H9 (cell line): ENCODE results near the gene NBEA. TPM values are rescaled to one million over a fixed set of nuclear protein-coding genes. Genes with fewer than 3 reads are reported as not detected.

Source experiments
- DNase-seq: peaks from one replicate; pipeline ENCODE4 v3.0.0-alpha.2; 2017
- H2AFZ ChIP-seq: one replicate; pipeline ENCODE4 v1.6.1; 2013; ENCODE audit warnings: mild to moderate bottlenecking, low read length, control low read depth, moderate library complexity
- H2AK5ac ChIP-seq: 2 replicates; pipeline ENCODE4 v1.6.1; 2013; ENCODE audit warnings: low read length, control low read depth, mixed read lengths; ENCODE audit not compliant: insufficient read length
- H2BK120ac ChIP-seq: one replicate; pipeline ENCODE4 v1.6.1; 2013; ENCODE audit warnings: low read depth, mild to moderate bottlenecking, low read length, control low read depth, inconsistent platforms; ENCODE audit not compliant: poor library complexity, severe bottlenecking
- H2BK12ac ChIP-seq: 2 replicates; pipeline ENCODE4 v1.6.1; 2013; ENCODE audit warnings: low read length, control low read depth, mixed read lengths, low read depth; ENCODE audit not compliant: insufficient read length
- H2BK15ac ChIP-seq: 2 replicates; pipeline ENCODE4 v1.6.1; 2013; ENCODE audit warnings: low read depth, low read length, control low read depth
- H2BK20ac ChIP-seq: one replicate; pipeline ENCODE4 v1.6.1; 2013; ENCODE audit warnings: low read depth, mild to moderate bottlenecking, low read length, control low read depth, inconsistent platforms; ENCODE audit not compliant: poor library complexity, severe bottlenecking
- H2BK5ac ChIP-seq: 2 replicates; pipeline ENCODE4 v1.6.1; 2013; ENCODE audit warnings: low read length, control low read depth, mixed read lengths; ENCODE audit not compliant: insufficient read length
- H3K14ac ChIP-seq: 2 replicates; pipeline ENCODE4 v1.6.1; 2013; ENCODE audit warnings: low read length, control low read depth; ENCODE audit not compliant: insufficient read depth
- H3K18ac ChIP-seq: 2 replicates; pipeline ENCODE4 v1.6.1; 2013; ENCODE audit warnings: low read depth, mild to moderate bottlenecking, mixed read lengths, low read length, control low read depth; ENCODE audit not compliant: insufficient read length
- H3K23ac ChIP-seq: 2 replicates; pipeline ENCODE4 v1.6.1; 2013; ENCODE audit warnings: low read length, control low read depth, mixed read lengths, low read depth; ENCODE audit not compliant: insufficient read length
- H3K23me2 ChIP-seq: 2 replicates; pipeline ENCODE4 v1.6.1; 2013; ENCODE audit warnings: low read depth, mild to moderate bottlenecking, mixed read lengths, low read length, control low read depth; ENCODE audit not compliant: insufficient read length, poor library complexity, severe bottlenecking
- H3K27ac ChIP-seq: 2 replicates; pipeline ENCODE4 v1.5.1; 2013; ENCODE audit warnings: low read length, control low read depth, mixed read lengths, low read depth; ENCODE audit not compliant: insufficient read length
- H3K27me3 ChIP-seq: 2 replicates; pipeline ENCODE4 v1.6.1; 2013; ENCODE audit warnings: low read length, control low read depth, inconsistent platforms; ENCODE audit not compliant: insufficient read depth
- H3K4ac ChIP-seq: 2 replicates; pipeline ENCODE4 v1.6.1; 2013; ENCODE audit warnings: low read depth, mild to moderate bottlenecking, control low read depth, inconsistent platforms, low read length, moderate library complexity
- H3K4me1 ChIP-seq: 2 replicates; pipeline ENCODE4 v1.6.1; 2013; ENCODE audit warnings: low read length, control low read depth, inconsistent platforms; ENCODE audit not compliant: insufficient read depth
- H3K4me2 ChIP-seq: 2 replicates; pipeline ENCODE4 v1.6.1; 2013; ENCODE audit warnings: low read length, control low read depth, mixed read lengths; ENCODE audit not compliant: insufficient read length, insufficient read depth
- H3K56ac ChIP-seq: 2 replicates; pipeline ENCODE4 v1.6.1; 2013; ENCODE audit warnings: low read depth, mild to moderate bottlenecking, mixed read lengths, low read length, control low read depth; ENCODE audit not compliant: insufficient read length
- H3K79me1 ChIP-seq: 2 replicates; pipeline ENCODE4 v1.6.1; 2013; ENCODE audit warnings: low read depth, mild to moderate bottlenecking, moderate library complexity, low read length, control low read depth, inconsistent platforms; ENCODE audit not compliant: insufficient read depth, poor library complexity, severe bottlenecking
- H3K79me2 ChIP-seq: 2 replicates; pipeline ENCODE4 v1.6.1; 2013; ENCODE audit warnings: low read length, control low read depth, inconsistent platforms; ENCODE audit not compliant: insufficient read depth
- H3K9ac ChIP-seq: 2 replicates; pipeline ENCODE4 v1.6.1; 2013; ENCODE audit warnings: low read length, control low read depth, mixed read lengths; ENCODE audit not compliant: insufficient read length; ENCODE audit errors: extremely low read depth
- H3K9me3 ChIP-seq: one replicate; pipeline ENCODE4 v1.6.1; 2013; ENCODE audit warnings: low read depth, low read length, inconsistent platforms; ENCODE audit not compliant: control insufficient read depth
- H3T11ph ChIP-seq: one replicate; pipeline ENCODE4 v1.6.1; 2013; ENCODE audit warnings: mild to moderate bottlenecking, low read length, control low read depth, inconsistent platforms
- H4K20me1 ChIP-seq: one replicate; pipeline ENCODE4 v1.6.1; 2013; ENCODE audit not compliant: control insufficient read depth, insufficient read length, insufficient read depth
- H4K5ac ChIP-seq: 2 replicates; pipeline ENCODE4 v1.6.1; 2013; ENCODE audit warnings: low read depth, mild to moderate bottlenecking, mixed read lengths, low read length, control low read depth; ENCODE audit not compliant: insufficient read length
- H4K8ac ChIP-seq: replicated peaks from 2 replicates; pipeline ENCODE4 v1.6.1; 2013; ENCODE audit warnings: low read length, control low read depth, mixed read lengths, low read depth; ENCODE audit not compliant: insufficient read length
- H4K91ac ChIP-seq: 2 replicates; pipeline ENCODE4 v1.6.1; 2013; ENCODE audit warnings: low read depth, mild to moderate bottlenecking, moderate library complexity, mixed read lengths, low read length, control low read depth; ENCODE audit not compliant: insufficient read length
- H3K27ac Mint-ChIP-seq, 3 experiments: 2 replicates in 2 of 3; 3 replicates in 1 of 3; pipeline ENCODE4 v1.8.0; 2020 to 2021; ENCODE audit warnings: mixed read lengths in 3 of 3, mild to moderate bottlenecking in 1 of 3, moderate library complexity in 1 of 3
- H3K27me3 Mint-ChIP-seq: 2 replicates; pipeline ENCODE4 v1.8.0; 2021; ENCODE audit warnings: low read depth, mild to moderate bottlenecking, moderate library complexity, mixed read lengths
- H3K36me3 Mint-ChIP-seq, 3 experiments: 2 replicates in 2 of 3; 3 replicates in 1 of 3; pipeline ENCODE4 v1.8.0; 2020 to 2021; ENCODE audit warnings: low read depth in 3 of 3, mixed read lengths in 3 of 3; ENCODE audit not compliant: insufficient read depth in 1 of 3
- H3K4me1 Mint-ChIP-seq, 2 experiments: 2 replicates each; pipeline ENCODE4 v1.8.0; 2020; ENCODE audit warnings: mixed read lengths in 2 of 2
- H3K4me3 Mint-ChIP-seq, 2 experiments: 2 replicates in 1 of 2; 3 replicates in 1 of 2; pipeline ENCODE4 v1.8.0; 2020 to 2021; ENCODE audit warnings: mild to moderate bottlenecking in 2 of 2, mixed read lengths in 2 of 2, moderate library complexity in 1 of 2
- H3K9me3 Mint-ChIP-seq, 2 experiments: 2 replicates in 1 of 2; 3 replicates in 1 of 2; pipeline ENCODE4 v1.8.0; 2020; ENCODE audit warnings: mild to moderate bottlenecking in 2 of 2, mixed read lengths in 2 of 2, moderate library complexity in 1 of 2
- CTCF ChIP-seq: fragments of 200-600 bp; sonication (generic); conservative IDR thresholded peaks from 3 replicates; pipeline ENCODE4 v1.8.0; 2021; ENCODE audit warnings: antibody characterized with exemption, mild to moderate bottlenecking
- WGBS: extraction: QIAGEN DNeasy Blood & Tissue Kit; methylation state at CpG from one replicate; pipeline ENCODE4 v1.1.7; 2013; ENCODE audit warnings: missing lambda C conversion rate, low lambda C conversion rate, mixed read lengths; ENCODE audit not compliant: insufficient read length; ENCODE audit errors: extremely low coverage; 5-methylcytosine and 5-hydroxymethylcytosine counted together
- total RNA-seq: library from RNA; stranded (reverse); gene quantifications from 2 replicates; pipeline ENCODE4 v1.2.1, GENCODE V29; 2021

NBEA gene
- total RNA-seq, 1 experiment from 2014 or later: 17.3 TPM

GRCh38 chr13:35512271-35512920, 570.3 kb downstream of the NBEA start:
- H3K56ac ChIP-seq: no peak overlapping the region
- no peaks in the 10 kb centered on the region for H3K27me3 ChIP-seq
- no peak overlapping the region for H2AK5ac ChIP-seq
- no peak overlapping the region for H4K8ac ChIP-seq
- no peak overlapping the region for H3K4me3 Mint-ChIP-seq
- no peak overlapping the region for H2BK5ac ChIP-seq
- no peaks in the 10 kb centered on the region for H3K79me2 ChIP-seq
- no peaks in the 10 kb centered on the region for H3K9me3 Mint-ChIP-seq
- H3K9me3 ChIP-seq: no peaks in the 10 kb centered on the region
- H3K36me3 Mint-ChIP-seq: no peaks in the 10 kb centered on the region
- DNase-seq: no peak
- peaks cover 7% of the 10 kb centered on the region for H3K4me1 ChIP-seq
- peak overlapping the region; percentile 61 for H3K27ac ChIP-seq
- peak overlapping the region in 2 of 3 experiments; percentile 30 to 77; a peak in 4 of 7 replicates for H3K27ac Mint-ChIP-seq
- H3K4ac ChIP-seq: no peak overlapping the region
- H2AFZ ChIP-seq: no peak overlapping the region
- H4K91ac ChIP-seq: no peak overlapping the region
- TF ChIP-seq CTCF: no peak
- no peak overlapping the region; the same call in 1 of the 2 replicates for H3K14ac ChIP-seq
- H3K79me1 ChIP-seq: no peaks in the 10 kb centered on the region
- no peak overlapping the region for H3K4me2 ChIP-seq
- no peaks in the 10 kb centered on the region for H4K20me1 ChIP-seq
- no peaks in the 10 kb centered on the region for H3K27me3 Mint-ChIP-seq
- H4K5ac ChIP-seq: no peak overlapping the region
- H3K23me2 ChIP-seq: no peaks in the 10 kb centered on the region
- no peak overlapping the region for H2BK12ac ChIP-seq
- no peak overlapping the region for H3K9ac ChIP-seq
- H2BK120ac ChIP-seq: no peak overlapping the region
- no peak overlapping the region for H3T11ph ChIP-seq
- H2BK15ac ChIP-seq: no peak overlapping the region
- no peak overlapping the region for H3K18ac ChIP-seq
- WGBS: no CpG with 5 or more reads among the region's 5 CpGs
- peaks cover 14% of the 10 kb centered on the region in 2 experiments for H3K4me1 Mint-ChIP-seq
- no peak overlapping the region for H3K23ac ChIP-seq
- no peak overlapping the region for H2BK20ac ChIP-seq
